Trophoblast cell (in vitro differentiated cells and primary cell): ENCODE results near the gene CYTH4.

ENCODE experiments used
- DNase-seq, 2 donors: peaks; one replicate each; pipeline ENCODE4 v3.0.0-alpha.2; 2016
- H2AFZ ChIP-seq: 2 replicates; pipeline ENCODE4 v1.6.1; 2013; ENCODE audit warnings: low read length, moderate library complexity, mild to moderate bottlenecking; ENCODE audit not compliant: insufficient read depth, poor library complexity
- H2AK5ac ChIP-seq: 2 replicates; pipeline ENCODE4 v1.6.1; 2013; ENCODE audit warnings: mild to moderate bottlenecking, low read length
- H2BK120ac ChIP-seq: 2 replicates; pipeline ENCODE4 v1.6.1; 2013; ENCODE audit warnings: low read length, mild to moderate bottlenecking, moderate library complexity; ENCODE audit not compliant: insufficient read depth, poor library complexity
- H2BK12ac ChIP-seq: 2 replicates; pipeline ENCODE4 v1.6.1; 2013; ENCODE audit warnings: mild to moderate bottlenecking, low read length, moderate library complexity
- H2BK5ac ChIP-seq: 2 replicates; pipeline ENCODE4 v1.6.1; 2013; ENCODE audit warnings: low read length, low read depth, moderate library complexity, mild to moderate bottlenecking; ENCODE audit not compliant: poor library complexity
- H3K14ac ChIP-seq: 2 replicates; pipeline ENCODE4 v1.6.1; 2013; ENCODE audit warnings: mild to moderate bottlenecking, low read length
- H3K18ac ChIP-seq: 2 replicates; pipeline ENCODE4 v1.6.1; 2013; ENCODE audit warnings: mild to moderate bottlenecking, low read length
- H3K23ac ChIP-seq: 2 replicates; pipeline ENCODE4 v1.6.1; 2013; ENCODE audit warnings: low read length
- H3K27ac ChIP-seq: 2 replicates; pipeline ENCODE4 v1.5.1; 2013; ENCODE audit warnings: low read depth, mild to moderate bottlenecking, inconsistent platforms, low read length, moderate library complexity
- H3K27me3 ChIP-seq: 2 replicates; pipeline ENCODE4 v1.6.1; 2013; ENCODE audit warnings: inconsistent platforms, mild to moderate bottlenecking, low read length, moderate library complexity; ENCODE audit not compliant: insufficient read depth
- H3K36me3 ChIP-seq, 2 experiments: 1 replicate in 1 of 2; 2 replicates in 1 of 2; pipeline ENCODE4 v1.6.1; 2013; ENCODE audit warnings: low read length in 2 of 2, mild to moderate bottlenecking in 2 of 2, moderate library complexity in 1 of 2; ENCODE audit not compliant: insufficient read depth in 2 of 2, control insufficient read depth in 1 of 2
- H3K4ac ChIP-seq: 2 replicates; pipeline ENCODE4 v1.6.1; 2013; ENCODE audit warnings: low read depth, mild to moderate bottlenecking, low read length, moderate library complexity
- H3K4me1 ChIP-seq, 2 experiments: 1 replicate in 1 of 2; 2 replicates in 1 of 2; pipeline ENCODE4 v1.6.1; 2013; ENCODE audit warnings: low read length in 2 of 2, mild to moderate bottlenecking in 2 of 2, moderate library complexity in 1 of 2; ENCODE audit not compliant: insufficient read depth in 2 of 2, control insufficient read depth in 1 of 2
- H3K4me2 ChIP-seq: 2 replicates; pipeline ENCODE4 v1.6.1; 2013; ENCODE audit warnings: inconsistent platforms, mild to moderate bottlenecking, low read length, moderate library complexity
- H3K4me3 ChIP-seq: 2 replicates; pipeline ENCODE4 v1.5.1; 2013; ENCODE audit warnings: mild to moderate bottlenecking, low read depth, low read length, inconsistent platforms
- H3K79me1 ChIP-seq: one replicate; pipeline ENCODE4 v1.6.1; 2013; ENCODE audit warnings: low read length
- H3K79me2 ChIP-seq: 2 replicates; pipeline ENCODE4 v1.6.1; 2013; ENCODE audit warnings: low read length, mild to moderate bottlenecking; ENCODE audit not compliant: control insufficient read depth, insufficient read depth, poor library complexity
- H3K9ac ChIP-seq: 2 replicates; pipeline ENCODE4 v1.6.1; 2013; ENCODE audit warnings: mild to moderate bottlenecking, low read length
- H3K9me3 ChIP-seq: 2 replicates; pipeline ENCODE4 v1.6.1; 2013; ENCODE audit warnings: low read depth, mild to moderate bottlenecking, control low read depth, inconsistent platforms, low read length; ENCODE audit not compliant: insufficient read depth
- H4K12ac ChIP-seq: 2 replicates; pipeline ENCODE4 v1.6.1; 2013; ENCODE audit warnings: low read depth, mild to moderate bottlenecking, low read length, moderate library complexity
- H4K8ac ChIP-seq: 2 replicates; pipeline ENCODE4 v1.6.1; 2013; ENCODE audit warnings: low read depth, mild to moderate bottlenecking, low read length, moderate library complexity
- H4K91ac ChIP-seq: one replicate; pipeline ENCODE4 v1.6.1; 2013; ENCODE audit warnings: low read depth, mild to moderate bottlenecking, low read length, moderate library complexity
- WGBS: extraction: QIAGEN DNeasy Blood & Tissue Kit; methylation state at CpG from one replicate; pipeline ENCODE4 v1.1.7; 2013; ENCODE audit warnings: missing lambda C conversion rate; ENCODE audit not compliant: insufficient read length, insufficient coverage; ENCODE audit errors: extremely low coverage; 5-methylcytosine and 5-hydroxymethylcytosine counted together

CYTH4 gene

DNA sequence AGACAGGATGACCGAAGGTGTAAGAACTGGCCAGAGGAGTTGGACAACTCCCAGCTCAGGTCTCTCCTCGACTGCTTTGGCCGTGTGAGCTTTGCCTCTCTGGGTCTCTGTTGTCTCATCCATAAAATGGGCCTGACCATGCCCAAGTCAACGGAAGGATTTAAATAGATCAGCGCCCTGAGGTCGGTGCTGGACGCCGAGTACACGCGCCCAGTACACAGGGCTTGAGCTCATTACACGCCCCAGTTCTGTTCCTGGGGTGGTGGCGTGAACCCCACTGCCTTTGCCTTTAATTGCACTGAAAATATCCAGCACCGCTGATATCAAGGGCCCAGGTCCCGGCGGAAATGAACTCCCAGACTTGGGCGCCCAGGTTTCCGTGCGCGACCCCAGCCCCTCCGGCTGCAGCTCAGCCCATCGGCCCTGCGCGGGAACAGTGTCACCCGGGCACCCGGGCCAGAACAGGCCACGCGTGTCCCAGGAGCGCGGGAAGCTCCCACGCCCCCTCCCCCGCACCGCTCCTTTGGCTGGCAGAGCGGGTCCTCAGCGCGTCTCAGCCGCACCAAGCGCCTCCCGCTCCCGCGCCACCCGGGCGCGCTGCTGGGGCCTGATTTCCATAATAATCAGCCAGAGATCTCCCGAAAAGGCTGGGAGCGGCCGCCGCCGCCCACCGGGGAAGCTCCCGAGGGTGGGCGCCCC is 42.2 kb downstream of the CYTH4 start:
- no peak overlapping the region for H2AFZ ChIP-seq
- no peaks in the 10 kb centered on the region for H3K4me1 ChIP-seq
- no CpG with 5 or more reads among the region's 51 CpGs for WGBS
- H3K27ac ChIP-seq, result no peak overlapping the region
- no peak overlapping the region for H3K23ac ChIP-seq
- no peak overlapping the region for H4K12ac ChIP-seq
- H2BK5ac ChIP-seq, result no peak overlapping the region
- no peaks in the 10 kb centered on the region for H3K79me2 ChIP-seq
- no peak overlapping the region for H3K18ac ChIP-seq
- no peak overlapping the region for H4K8ac ChIP-seq
- H4K91ac ChIP-seq, result no peak overlapping the region
- no peak overlapping the region for H3K9ac ChIP-seq
- H3K14ac ChIP-seq, result no peak overlapping the region
- peaks cover 2% of the 10 kb centered on the region for H3K9me3 ChIP-seq
- no peak overlapping the region for H3K4me2 ChIP-seq
- no peak overlapping the region for H3K4ac ChIP-seq
- peaks cover 15% of the 10 kb centered on the region for H3K27me3 ChIP-seq
- H3K36me3 ChIP-seq, result no peaks in the 10 kb centered on the region
- H2BK12ac ChIP-seq, result no peak overlapping the region
- no peak for DNase-seq
- H2AK5ac ChIP-seq, result no peak overlapping the region
- peak overlapping the region; percentile 12 for H2BK120ac ChIP-seq
- H3K79me1 ChIP-seq, result peaks cover 3% of the 10 kb centered on the region
- no peak overlapping the region for H3K4me3 ChIP-seq

DNA sequence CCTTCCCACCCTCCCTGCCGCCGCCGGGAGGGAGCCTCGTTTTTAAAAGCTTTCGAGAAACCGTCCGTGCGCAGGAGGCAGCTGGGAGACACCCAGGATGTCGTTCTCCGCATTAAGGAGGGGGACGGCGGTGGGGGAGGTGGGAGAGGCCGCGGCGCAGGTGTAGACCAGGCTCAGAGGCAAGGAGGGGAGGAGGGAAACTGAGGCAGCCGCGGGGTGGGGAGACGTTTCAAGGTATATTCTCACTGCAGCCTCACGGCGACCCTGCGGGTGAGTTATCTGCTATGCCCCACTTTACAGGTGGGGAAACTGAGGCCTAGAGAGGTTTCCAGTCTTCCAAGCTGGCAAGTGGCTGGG is 42.7 kb downstream of the CYTH4 start:
- no peak overlapping the region for H2BK120ac ChIP-seq
- no peaks in the 10 kb centered on the region for H3K79me2 ChIP-seq
- H3K27ac ChIP-seq, result no peak overlapping the region
- H3K23ac ChIP-seq, result no peak overlapping the region
- H3K36me3 ChIP-seq, result no peaks in the 10 kb centered on the region
- H3K4me1 ChIP-seq, result no peaks in the 10 kb centered on the region
- H2AK5ac ChIP-seq, result no peak overlapping the region
- H3K4me2 ChIP-seq, result no peak overlapping the region
- H3K4ac ChIP-seq, result no peak overlapping the region
- H3K14ac ChIP-seq, result no peak overlapping the region
- no peak overlapping the region for H2BK12ac ChIP-seq
- peaks cover 15% of the 10 kb centered on the region for H3K27me3 ChIP-seq
- H3K79me1 ChIP-seq, result peaks cover 3% of the 10 kb centered on the region
- no CpG with 5 or more reads among the region's 21 CpGs for WGBS
- H4K8ac ChIP-seq, result no peak overlapping the region
- no peak overlapping the region for H4K12ac ChIP-seq
- H2BK5ac ChIP-seq, result no peak overlapping the region
- no peak overlapping the region for H3K4me3 ChIP-seq
- H3K18ac ChIP-seq, result no peak overlapping the region
- no peak overlapping the region for H3K9ac ChIP-seq
- peaks cover 2% of the 10 kb centered on the region for H3K9me3 ChIP-seq
- no peak overlapping the region for H4K91ac ChIP-seq
- no peak overlapping the region for H2AFZ ChIP-seq
- no peak for DNase-seq

DNA sequence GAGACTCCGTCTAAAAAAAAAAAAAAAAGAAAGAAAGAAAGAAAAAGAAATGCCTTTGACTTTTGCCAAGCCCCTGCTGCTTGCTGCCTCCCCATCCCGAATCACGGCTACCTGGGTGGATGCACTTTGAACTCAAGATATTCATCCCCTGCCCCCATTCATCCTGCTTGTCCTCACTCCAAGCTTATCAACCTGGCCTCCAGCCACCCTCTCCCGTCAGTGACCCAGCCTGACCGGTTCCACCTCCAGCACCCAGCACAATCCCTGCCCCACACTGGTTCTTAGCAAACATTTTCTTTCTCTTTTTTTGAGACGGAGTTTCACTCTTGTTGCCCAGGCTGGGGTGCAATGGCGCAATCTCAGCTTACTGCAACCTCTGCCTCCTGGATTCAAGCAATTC is 44.4 kb downstream of the CYTH4 start:
- H3K27me3 ChIP-seq, result peaks cover 15% of the 10 kb centered on the region
- H3K4me1 ChIP-seq, result no peaks in the 10 kb centered on the region
- no peak overlapping the region for H2BK120ac ChIP-seq
- no peaks in the 10 kb centered on the region for H3K79me2 ChIP-seq
- no peak overlapping the region for H3K18ac ChIP-seq
- no peak overlapping the region for H3K4ac ChIP-seq
- H3K14ac ChIP-seq, result no peak overlapping the region
- no peak overlapping the region for H3K4me3 ChIP-seq
- no peak overlapping the region for H2BK5ac ChIP-seq
- WGBS, result no CpG with 5 or more reads among the region's 7 CpGs
- no peaks in the 10 kb centered on the region for H3K36me3 ChIP-seq
- no peak overlapping the region for H3K23ac ChIP-seq
- no peak overlapping the region for H2AK5ac ChIP-seq
- no peak overlapping the region for H2AFZ ChIP-seq
- no peak overlapping the region for H3K27ac ChIP-seq
- H4K8ac ChIP-seq, result no peak overlapping the region
- no peak overlapping the region for H2BK12ac ChIP-seq
- DNase-seq, result peak; percentile 77 to 83
- no peak overlapping the region for H4K12ac ChIP-seq
- H3K9ac ChIP-seq, result no peak overlapping the region
- peaks cover 3% of the 10 kb centered on the region for H3K79me1 ChIP-seq
- H3K4me2 ChIP-seq, result no peak overlapping the region
- no peak overlapping the region for H4K91ac ChIP-seq
- H3K9me3 ChIP-seq, result peaks cover 2% of the 10 kb centered on the region

DNA sequence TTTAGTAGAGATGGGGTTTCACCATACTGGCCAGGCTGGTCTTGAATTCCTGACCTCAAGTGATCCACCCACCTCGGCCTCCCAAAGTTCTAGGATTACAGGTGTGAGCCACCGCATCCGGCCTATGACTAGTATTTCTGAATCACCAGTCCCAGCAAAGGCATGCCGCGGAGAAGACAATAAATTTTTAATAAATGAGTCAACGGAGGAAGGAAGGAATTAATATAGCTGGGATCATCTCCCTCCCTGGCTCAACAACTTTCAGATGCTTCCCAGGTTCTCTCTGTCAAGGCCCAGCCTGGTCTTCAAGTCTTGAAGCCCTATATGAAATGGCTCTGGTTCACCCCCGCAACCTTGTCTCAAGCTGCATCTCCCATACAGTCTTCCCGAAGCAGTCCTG is 45.7 kb downstream of the CYTH4 start:
- Histone ChIP-seq H3K4ac (no peak overlapping the region), H4K12ac (no peak overlapping the region), H3K27ac (no peak overlapping the region), H3K4me2 (no peak overlapping the region), H3K4me3 (no peak overlapping the region), H2BK120ac (no peak overlapping the region), H3K23ac (no peak overlapping the region), H3K9me3 (peaks cover 2% of the 10 kb centered on the region), H2BK5ac (no peak overlapping the region), H3K79me1 (peaks cover 3% of the 10 kb centered on the region), H4K91ac (no peak overlapping the region), H2BK12ac (no peak overlapping the region), H3K79me2 (no peaks in the 10 kb centered on the region), H2AFZ (no peak overlapping the region), H3K14ac (no peak overlapping the region), H3K4me1 (no peaks in the 10 kb centered on the region), H3K9ac (no peak overlapping the region), H4K8ac (no peak overlapping the region), H3K36me3 (no peaks in the 10 kb centered on the region), H3K27me3 (peaks cover 20% of the 10 kb centered on the region), H3K18ac (no peak overlapping the region), H2AK5ac (no peak overlapping the region)
- WGBS, result no CpG with 5 or more reads among the region's 8 CpGs
- DNase-seq, result peak; percentile 66 to 75
